ENCODE measurements around the gene ITGB8. TPM values are rescaled to one million over a fixed set of nuclear protein-coding genes. Genes with fewer than 3 reads are reported as not detected.

Gene ITGB8
- total RNA-seq, 1 experiment from 2014 or later, result 13.9 TPM

GRCh38 chr7:20407585-20408466 is 77.1 kb downstream of the ITGB8 start:
- DNase-seq (peak; percentile 84), ATAC-seq (peak; percentile 83)
- BruUV-seq (replicated peaks), result no TSS peak
- H3K4me2 ChIP-seq (ENCODE audit: low read length), result peak overlapping the region; percentile 30
- H3K9ac ChIP-seq (ENCODE audit: low read length), result no peak overlapping the region
- no peaks in the 10 kb centered on the region for H3K9me3 ChIP-seq (ENCODE audit: low read length)
- peak overlapping the region; percentile 35 for H3K27ac ChIP-seq (ENCODE audit: low read length)
- no peaks in the 10 kb centered on the region for H3F3A ChIP-seq (ENCODE audit: low read length, unreplicated experiment)
- H3K9me2 ChIP-seq (replicated peaks; ENCODE audit: low read length), result no peaks in the 10 kb centered on the region
- no peak overlapping the region for H2AFZ ChIP-seq (ENCODE audit: low read length)
- ChIA-PET POLR2A (ENCODE audit: unreplicated experiment) (interaction anchor here (0.7 kb wide), 1 partner anchor 135 kb away, joined by 3 read pairs; no protein-coding TSS in a partner anchor), CTCF (interaction anchor here (0.6 to 1.1 kb wide), 2 partner anchors 77 to 1713 kb away, joined by 4 to 6 read pairs; partner anchors contain the start of gene ITGB8)
- H3K27me3 ChIP-seq (ENCODE audit: low read length), result no peaks in the 10 kb centered on the region
- intact Hi-C loops (cut with micrococcal nuclease), result loop anchor here (5.0 kb wide), 1 partner anchor 656 kb away; no protein-coding TSS in a partner anchor
- H4K20me1 ChIP-seq (ENCODE audit: low read length), result no peaks in the 10 kb centered on the region
- H3K4me3 ChIP-seq (ENCODE audit: low read length), result no peak overlapping the region
- TF ChIP-seq EZH2 (IDR thresholded peaks at IDR 0.05; ENCODE audit: low read length, unreplicated experiment), result no peak
- TF ChIP-seq CTCF (conservative IDR thresholded peaks at IDR 0.05; ENCODE audit: low read depth, low read length), result no peak
- no peak for TF ChIP-seq EZH2phosphoT487 (IDR thresholded peaks at IDR 0.05; ENCODE audit: borderline replicate concordance, low read length)
- no peaks in the 10 kb centered on the region for H3K79me2 ChIP-seq (ENCODE audit: low read length)
- H3K4me1 ChIP-seq (ENCODE audit: insufficient read depth, low read length), result peaks cover 25% of the 10 kb centered on the region
- no peaks in the 10 kb centered on the region for H3K36me3 ChIP-seq (ENCODE audit: low read depth, low read length)

- POLR2A ChIA-PET (ENCODE audit: unreplicated experiment), result interaction anchor here (0.7 kb wide), 1 partner anchor 134 kb away, joined by 3 read pairs; no protein-coding TSS in a partner anchor
Observed at GRCh38 chr7:20408467-20408826, 77.7 kb downstream of the ITGB8 start.

More at GRCh38 chr7:20408467-20408826, 77.7 kb downstream of the ITGB8 start:
- Histone ChIP-seq H3K4me2 (ENCODE audit: low read length) (0 out of 2 replicates have a peak overlapping the region, but pooled peaks have one; percentile 30), H3K27ac (ENCODE audit: low read length) (peak overlapping the region; percentile 35), H2AFZ (ENCODE audit: low read length) (no peak overlapping the region), H3K9ac (ENCODE audit: low read length) (no peak overlapping the region), H3K36me3 (ENCODE audit: low read depth, low read length) (no peaks in the 10 kb centered on the region), H3K9me2 (replicated peaks; ENCODE audit: low read length) (no peaks in the 10 kb centered on the region), H4K20me1 (ENCODE audit: low read length) (no peaks in the 10 kb centered on the region), H3K27me3 (ENCODE audit: low read length) (no peaks in the 10 kb centered on the region), H3K4me1 (ENCODE audit: insufficient read depth, low read length) (peaks cover 25% of the 10 kb centered on the region), H3K9me3 (ENCODE audit: low read length) (no peaks in the 10 kb centered on the region), H3K79me2 (ENCODE audit: low read length) (no peaks in the 10 kb centered on the region), H3K4me3 (ENCODE audit: low read length) (no peak overlapping the region), H3F3A (ENCODE audit: low read length, unreplicated experiment) (no peaks in the 10 kb centered on the region)
- DNase-seq (peak; percentile 39), ATAC-seq (no peak)
- intact Hi-C loops (cut with micrococcal nuclease), result loop anchor here (5.0 kb wide), 1 partner anchor 656 kb away; no protein-coding TSS in a partner anchor
- TF ChIP-seq EZH2 (IDR thresholded peaks at IDR 0.05; ENCODE audit: low read length, unreplicated experiment), result no peak
- TF ChIP-seq CTCF (conservative IDR thresholded peaks at IDR 0.05; ENCODE audit: low read depth, low read length), result no peak
- no peak for TF ChIP-seq EZH2phosphoT487 (IDR thresholded peaks at IDR 0.05; ENCODE audit: borderline replicate concordance, low read length)
- BruUV-seq (replicated peaks), result no TSS peak
- CTCF ChIA-PET, result interaction anchor here (0.6 kb wide), 1 partner anchor 1713 kb away, joined by 6 read pairs; no protein-coding TSS in a partner anchor
